T1000 (cell line): ENCODE measurements around the gene PRICKLE3.

Experiments used
- DNase-seq: peaks from one replicate; lab custom pipeline; 2025; ENCODE audit warnings: mixed read lengths; lab: John Stamatoyannopoulos, UW

PRICKLE3 gene, protein sequence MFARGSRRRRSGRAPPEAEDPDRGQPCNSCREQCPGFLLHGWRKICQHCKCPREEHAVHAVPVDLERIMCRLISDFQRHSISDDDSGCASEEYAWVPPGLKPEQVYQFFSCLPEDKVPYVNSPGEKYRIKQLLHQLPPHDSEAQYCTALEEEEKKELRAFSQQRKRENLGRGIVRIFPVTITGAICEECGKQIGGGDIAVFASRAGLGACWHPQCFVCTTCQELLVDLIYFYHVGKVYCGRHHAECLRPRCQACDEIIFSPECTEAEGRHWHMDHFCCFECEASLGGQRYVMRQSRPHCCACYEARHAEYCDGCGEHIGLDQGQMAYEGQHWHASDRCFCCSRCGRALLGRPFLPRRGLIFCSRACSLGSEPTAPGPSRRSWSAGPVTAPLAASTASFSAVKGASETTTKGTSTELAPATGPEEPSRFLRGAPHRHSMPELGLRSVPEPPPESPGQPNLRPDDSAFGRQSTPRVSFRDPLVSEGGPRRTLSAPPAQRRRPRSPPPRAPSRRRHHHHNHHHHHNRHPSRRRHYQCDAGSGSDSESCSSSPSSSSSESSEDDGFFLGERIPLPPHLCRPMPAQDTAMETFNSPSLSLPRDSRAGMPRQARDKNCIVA

DNA sequence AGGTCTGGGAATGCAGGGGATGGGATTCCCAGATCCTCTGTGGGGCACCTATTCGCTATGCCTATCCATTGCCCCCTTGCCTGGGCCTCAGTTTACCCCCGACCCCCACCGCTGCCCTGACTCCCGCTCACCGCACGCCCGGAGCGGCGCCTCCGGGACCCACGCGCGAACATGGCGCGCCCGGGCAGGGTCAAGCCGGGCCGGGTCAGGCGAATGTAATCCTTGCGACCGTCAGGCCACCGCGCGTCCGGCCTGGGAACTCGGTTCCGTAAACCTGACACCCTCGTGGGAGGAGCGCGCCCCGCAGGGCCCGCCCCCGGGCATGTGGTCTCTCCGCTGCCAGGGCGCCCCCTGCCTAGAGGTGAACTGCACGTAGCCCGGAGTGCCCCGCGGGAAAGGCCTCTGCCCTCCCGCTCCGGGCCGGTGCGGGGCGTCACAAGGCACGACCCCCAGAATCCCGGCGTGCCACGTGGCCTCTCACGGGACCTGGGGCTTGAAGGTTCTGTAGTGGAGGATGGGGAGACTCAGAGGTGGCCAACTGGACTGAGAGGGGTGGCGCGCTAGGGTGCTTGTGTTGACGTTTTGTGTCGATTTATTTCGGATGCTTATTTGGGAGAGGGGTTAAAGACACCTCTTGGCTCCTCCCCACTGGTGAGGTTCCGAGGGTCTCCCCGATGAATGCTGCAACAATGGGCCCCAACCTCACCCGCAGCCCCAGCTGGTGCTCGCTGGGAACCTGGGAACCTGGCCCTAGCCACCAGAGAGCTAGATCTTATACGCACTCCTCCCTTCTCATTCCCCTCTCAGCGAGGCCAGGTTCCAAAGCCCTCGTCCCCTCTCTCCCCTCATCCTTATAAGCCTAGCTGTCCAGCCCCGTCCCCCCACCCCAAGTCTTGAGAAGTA, at the start of gene PRICKLE3:
PRICKLE3 (minus strand) TSS at position 249 of the 903 bp plus-strand sequence; CDS start at position 173, 76 bp downstream.
- peak; percentile 51 for DNase-seq

DNA sequence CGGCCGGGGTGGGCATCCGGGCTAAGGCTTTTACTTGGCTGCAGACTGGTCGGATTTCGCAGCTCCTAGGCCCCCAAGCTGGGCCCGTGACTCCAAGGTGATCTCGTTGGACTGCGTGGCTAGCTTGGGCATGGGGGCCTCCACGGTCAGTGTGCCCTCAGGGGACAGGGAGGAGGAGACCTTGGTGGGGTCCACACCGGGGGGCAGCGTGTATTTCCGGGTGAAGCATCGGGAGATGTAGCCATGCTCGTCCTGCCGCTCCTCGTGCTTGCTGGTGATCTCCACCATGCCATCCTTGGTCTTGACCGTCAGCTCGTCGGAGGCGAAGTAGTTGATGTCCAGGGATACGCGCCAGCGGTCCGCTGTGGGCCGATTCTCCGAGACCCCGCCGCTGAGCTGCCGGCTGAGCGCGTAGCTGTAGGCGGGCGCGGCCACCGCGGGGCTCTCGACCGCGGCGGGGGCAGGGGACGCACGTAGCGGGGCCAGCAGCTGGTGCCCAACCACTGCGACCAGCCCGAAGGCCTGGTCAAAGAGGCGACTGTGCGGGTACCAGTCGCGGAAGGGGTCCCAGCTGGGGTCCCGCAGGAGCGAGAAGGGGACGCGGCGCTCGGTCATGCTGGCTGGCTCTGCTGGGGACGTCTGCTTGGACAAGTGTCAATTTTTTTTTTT, 47.8 kb upstream of the PRICKLE3 start:
- no peak for DNase-seq

DNA sequence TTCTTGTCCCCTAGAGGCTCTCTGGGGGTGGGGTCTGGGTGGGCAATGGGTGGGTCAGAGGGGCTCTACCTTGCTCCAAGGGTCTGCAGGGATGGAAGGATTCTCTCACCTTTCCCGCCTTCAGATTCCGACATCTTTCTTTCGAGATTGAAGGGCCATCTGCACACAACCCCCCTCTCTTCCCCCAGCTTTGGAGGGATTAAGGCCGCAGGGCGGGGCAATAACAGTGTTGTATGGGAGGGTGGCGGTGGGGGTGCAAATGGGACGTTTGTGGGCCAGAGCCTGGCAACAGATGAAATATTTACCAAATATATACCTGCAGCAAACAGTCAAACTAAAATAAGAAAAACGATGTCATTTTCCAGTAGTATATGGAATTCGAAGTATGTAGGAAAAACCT, 47.0 kb upstream of the PRICKLE3 start, which contains the start of gene CACNA1F:
CACNA1F (minus strand) TSS at position 165 of the 400 bp plus-strand sequence; CDS start at position 134, 31 bp downstream.
- DNase-seq: no peak

DNA sequence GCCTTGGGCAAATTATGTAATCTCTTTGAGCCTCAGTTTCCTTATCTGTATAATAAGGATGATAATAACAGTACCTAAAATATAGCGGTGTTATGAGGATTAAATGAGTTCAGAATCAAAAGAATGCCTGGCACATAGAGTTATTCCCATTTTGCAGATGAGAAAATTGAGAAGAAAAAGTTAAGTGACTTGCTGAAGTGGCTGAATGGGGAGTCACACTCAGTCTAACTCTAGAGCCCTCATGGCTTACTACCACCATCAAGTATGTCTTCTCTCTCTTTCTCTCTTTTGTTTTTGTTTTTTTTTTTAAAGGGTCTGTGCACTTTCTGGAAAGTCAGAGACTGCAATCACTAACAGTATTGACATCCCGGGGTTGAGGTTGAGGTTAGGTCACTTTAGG, 46.4 kb upstream of the PRICKLE3 start:
- DNase-seq: no peak

DNA sequence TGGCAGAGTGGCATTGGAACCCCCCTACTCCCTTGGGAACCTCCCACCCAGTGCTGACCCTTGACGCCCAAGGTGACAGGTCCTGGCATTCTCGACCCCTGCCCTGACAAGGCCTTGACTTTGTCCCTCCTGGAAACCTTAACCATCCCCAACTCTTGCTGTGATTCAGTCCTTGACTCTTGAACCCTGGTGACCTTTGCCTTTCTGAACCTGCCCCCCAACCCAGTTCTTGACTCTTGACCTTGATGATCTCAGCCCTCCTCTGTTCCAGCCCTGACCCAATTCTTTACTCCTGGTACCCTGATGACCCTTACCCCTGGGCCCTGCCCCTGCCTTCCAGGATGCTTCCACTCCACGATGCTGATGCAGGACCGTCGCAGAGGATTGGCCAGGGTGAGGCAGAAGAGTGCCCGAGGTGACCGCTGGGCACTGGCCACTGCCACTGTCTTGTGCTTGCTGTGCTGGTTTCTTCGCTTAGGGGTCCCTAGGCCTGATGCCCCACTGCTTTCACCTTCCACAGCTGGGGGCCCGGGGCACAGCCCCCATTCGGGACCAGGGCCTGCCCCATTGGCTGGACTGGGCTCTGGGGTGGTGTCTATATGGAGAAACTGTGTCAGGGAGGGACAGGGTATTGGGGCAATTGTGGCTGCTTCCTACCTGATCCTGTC, 45.3 kb upstream of the PRICKLE3 start:
- no peak for DNase-seq

DNA sequence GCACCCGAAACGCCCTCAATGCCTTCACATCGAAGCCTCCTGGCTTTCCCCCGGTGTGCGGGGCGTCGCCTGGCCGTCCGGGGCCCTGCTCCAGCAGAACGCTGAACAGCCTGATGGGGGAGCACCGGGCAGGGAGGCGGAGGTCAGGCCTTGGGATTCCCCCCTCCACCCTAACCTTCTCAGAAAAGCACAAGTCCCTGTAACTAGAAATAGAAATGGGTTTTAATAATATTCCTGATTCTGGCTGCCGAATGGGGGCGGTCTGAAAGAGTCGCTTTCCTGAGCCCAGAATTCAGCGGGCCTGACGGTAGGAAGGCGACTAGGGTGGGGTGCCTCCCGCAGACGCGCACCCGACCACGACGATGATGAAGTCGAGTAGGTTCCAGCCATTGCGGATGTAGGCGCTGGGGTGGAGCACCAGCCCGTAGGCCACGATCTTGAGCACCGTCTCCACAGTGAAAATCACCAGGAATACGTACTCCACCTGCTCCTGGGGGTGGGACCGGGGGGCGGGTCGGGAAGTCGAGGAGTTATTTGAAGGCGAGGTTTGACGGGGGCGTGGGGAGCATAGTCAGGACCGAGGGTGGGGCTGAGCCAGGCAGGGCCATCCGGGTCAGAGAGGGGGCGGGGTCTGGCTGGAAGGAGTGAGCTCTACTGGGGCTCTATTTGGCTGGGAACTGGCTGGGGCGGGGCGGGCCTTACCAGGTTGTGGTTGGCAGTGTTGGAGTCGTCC, 44.5 kb upstream of the PRICKLE3 start:
- DNase-seq: no peak

DNA sequence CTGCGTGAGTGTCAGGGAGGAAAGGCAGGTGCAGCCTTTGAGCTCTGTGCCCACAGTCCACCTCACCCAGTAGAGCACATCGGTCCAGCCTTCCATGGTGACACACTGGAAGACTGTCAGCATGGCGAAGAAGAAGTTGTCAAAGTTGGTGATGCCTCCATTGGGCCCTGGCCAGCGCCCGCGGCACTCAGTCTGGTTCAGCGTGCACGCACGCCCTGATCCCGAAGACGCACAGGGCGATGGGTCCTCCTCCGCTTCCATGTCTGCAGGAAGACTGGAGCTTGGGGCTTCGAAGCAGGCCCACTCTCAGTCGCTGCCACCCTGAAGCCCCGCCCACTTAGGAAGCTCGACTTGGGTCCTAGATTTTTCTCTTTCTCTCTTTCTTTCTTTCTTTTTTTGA, 42.0 kb upstream of the PRICKLE3 start:
- DNase-seq: no peak

DNA sequence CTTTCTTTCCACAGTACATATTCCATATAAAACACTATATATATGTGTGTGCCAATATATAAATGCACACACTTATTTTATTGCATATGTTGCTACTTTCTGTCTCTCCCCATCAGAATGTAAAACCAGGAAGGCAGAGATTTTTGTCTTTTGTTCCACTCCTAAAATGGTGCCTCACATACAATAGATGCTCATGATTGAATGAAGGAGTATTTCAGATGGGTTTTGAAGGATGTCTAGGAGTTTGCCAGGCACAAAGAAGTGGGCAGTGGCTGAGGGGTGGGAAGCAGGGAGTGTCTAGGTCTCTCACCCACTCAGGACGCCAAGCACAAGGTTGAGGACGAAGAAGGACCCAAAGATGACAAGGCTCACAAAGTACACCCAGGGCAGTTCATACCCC, 41.6 kb upstream of the PRICKLE3 start:
- DNase-seq: no peak

DNA sequence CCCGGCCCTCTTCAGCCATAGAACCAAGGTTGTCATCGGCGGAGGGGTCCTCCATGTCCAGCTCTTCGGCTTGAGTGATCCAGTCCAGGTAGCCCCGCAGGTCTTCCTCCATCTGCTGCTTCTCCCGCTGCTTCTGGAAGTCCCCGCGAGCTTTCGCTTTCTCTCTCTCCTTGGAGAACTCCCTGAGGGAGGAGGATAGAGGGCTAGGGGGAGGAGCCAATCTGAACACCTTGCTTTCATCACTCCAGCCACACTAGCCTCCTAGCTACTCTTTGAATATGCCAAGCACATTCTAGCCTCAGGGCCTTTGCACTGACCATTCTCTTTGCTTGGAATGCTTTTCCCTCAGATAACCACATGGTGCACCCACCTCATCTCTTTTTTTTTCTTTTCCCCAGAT, 40.8 kb upstream of the PRICKLE3 start:
- DNase-seq: no peak

DNA sequence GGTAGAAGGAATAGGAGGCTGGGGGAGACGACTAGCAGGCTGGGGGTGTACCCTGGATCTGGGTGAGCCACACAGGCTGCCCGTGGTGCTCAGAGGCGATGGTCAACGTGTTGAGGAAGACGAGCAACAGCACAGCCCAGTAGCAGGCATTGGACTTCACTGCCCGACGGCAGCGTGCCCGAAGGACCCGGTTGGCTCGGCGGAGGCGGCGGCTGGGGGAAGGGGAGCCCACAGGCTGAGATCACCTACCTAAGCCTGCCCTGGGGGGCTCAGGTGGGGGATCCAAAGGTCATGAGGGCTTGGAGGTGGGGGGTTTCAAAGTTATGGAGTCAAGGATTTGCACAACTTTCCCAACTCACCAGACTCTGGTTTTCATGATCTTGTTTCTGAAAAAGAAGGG, 39.7 kb upstream of the PRICKLE3 start:
- DNase-seq: no peak

DNA sequence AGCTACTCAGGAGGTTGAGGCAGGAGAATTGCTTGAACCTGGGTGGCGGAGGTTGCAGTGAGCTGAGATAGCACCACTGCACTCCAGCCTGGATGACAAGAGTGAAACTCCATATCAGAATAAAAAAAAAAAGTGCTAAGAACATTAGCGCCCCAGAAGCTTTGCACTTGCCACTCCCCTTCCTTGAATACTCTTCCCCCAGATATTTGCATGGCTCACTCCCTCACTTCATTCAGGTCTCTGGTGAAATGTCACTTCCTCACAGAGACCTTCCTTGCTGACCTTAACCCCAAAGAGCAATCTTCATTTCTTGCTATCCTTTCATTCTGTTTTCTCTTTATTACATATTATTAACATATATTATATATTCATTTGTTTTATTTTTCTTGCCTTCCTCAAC, 35.7 kb upstream of the PRICKLE3 start:
- no peak for DNase-seq

DNA sequence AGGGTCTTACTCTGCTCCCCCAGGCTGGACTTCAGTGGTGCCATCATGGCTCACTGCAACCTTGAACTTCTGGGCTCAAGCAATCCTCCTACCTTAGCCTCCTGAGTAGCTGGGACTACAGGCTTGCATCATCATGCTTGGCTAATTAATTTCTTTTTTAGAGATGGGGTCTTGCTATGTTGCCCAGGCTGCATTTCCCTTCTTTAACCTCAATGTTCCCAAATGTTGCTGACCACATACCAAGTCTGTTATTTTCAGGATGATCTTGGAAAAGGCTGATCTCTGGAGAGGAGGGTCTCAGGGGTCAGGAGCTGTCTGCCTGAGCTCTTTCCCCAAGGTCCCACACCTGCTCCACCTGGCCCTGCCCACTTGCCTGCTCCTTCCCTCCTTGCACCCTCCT, 33.9 kb upstream of the PRICKLE3 start:
- DNase-seq: no peak

DNA sequence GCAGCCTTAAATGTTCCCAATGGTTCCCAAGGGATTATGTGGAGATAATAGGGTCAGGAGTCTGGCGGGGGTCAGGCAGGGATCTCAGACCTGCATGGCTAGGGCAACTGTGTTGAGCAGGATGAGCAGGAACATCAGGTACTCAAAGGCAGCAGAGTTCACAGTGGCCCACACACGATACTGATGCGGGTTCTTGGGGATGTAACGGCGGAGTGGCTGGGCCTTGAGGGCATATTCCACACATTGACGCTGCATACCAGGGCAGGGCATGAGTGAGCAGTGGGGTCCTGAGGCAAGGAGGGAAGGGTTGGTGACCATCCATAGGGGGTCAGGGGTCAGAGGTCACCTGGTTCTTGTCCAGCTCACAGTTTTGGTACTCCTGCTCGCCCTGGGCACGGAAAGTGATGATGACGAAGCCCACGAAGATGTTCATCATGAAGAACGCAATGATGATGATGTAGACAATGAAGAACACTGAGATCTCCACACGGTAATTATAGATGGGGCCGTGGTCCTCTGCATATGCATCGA, 28.9 kb upstream of the PRICKLE3 start:
- no peak for DNase-seq

DNA sequence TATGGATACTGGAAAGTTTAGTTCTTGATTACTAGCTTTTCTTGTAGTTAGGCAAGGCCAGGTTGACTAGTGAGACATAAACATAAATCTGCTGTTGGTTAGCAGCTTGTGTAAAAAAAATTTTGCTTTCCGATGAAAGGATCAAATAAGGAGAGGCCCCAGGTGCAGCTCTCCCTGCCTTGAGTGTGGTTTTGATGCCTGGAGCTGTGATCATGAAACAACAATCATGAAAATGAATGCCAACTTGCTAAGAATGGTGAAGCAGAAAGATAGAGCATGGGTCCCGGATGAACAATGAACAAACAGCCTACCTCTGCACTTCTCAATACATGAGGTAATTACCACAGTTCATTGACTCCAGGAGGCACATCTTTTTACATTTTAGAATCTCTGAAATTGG, 28.2 kb upstream of the PRICKLE3 start:
- no peak for DNase-seq

DNA sequence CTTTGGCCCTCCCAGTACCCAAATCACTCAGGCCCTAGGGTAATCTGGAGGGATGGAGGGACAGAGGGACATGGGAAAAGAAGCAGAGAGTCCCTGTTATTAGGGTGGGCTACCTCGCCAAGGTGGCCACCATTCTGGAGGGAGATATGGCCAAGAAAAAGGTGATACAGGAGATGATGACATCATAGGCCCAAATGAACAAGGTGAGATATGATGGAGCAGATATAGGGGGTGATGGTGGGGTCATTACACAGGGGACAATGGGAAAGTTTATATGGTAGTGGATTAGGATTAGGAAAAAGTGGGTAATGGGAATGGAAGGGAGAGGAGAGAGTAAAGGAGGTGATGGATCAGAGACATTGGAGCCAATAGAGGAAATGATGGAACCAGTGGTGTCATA, 26.7 kb upstream of the PRICKLE3 start:
- DNase-seq: no peak

DNA sequence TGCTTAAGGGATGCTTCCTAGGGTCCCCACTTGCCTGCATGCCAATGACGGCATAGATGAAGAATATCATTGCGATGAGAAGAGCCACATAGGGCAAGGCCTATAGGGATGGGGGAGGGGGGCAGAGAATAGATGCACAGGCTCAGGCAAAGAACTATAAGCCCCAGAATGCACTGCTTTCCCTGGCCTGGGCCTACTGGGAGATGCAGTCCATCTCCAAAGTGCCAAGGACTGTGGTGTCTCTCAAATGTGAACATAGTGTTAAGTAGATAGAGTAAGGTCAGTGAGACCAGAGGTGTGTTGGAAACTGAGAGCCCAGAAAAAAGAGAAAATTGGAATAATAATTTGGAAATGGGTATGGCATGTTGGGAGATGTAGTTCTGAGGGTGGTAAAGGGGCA, 26.0 kb upstream of the PRICKLE3 start:
- no peak for DNase-seq

DNA sequence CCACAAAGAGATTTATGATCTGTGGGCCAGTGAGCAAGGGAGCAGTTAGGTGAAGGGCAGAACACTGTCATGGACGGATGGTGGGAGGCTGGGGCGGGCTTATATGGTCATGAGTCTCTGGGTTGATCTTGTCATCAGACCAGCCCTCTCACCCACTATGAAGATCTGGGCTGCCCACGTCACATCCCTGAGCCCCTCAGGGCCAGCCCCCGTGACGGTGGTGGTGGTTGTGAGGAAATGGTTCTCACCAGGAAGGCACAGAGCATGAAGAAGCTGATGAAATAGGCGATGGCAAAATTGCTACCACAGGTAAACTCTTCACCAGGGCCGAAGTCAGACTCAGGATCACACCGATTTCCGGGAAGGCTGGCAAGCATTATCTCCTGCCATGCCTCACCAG, 24.9 kb upstream of the PRICKLE3 start:
- no peak for DNase-seq

DNA sequence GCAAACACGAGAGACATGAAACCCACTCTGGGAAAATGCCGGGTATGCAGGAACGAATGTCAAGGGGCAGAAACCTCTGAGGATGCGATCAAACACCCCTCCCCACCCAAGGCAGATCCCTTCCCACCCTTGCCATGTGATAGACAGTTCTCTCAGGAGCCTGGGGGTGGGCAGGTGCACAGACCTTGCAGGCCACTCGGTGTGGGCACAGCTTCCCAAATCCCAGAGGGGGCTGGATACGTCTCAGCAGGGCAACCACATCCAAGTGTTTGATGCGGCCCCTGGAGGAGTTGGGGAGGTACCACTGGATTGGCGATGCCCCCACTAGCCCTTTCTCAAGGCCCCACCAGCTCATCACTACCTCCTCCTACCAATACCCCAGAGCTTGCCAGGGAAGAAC, 24.2 kb upstream of the PRICKLE3 start:
- DNase-seq: no peak

DNA sequence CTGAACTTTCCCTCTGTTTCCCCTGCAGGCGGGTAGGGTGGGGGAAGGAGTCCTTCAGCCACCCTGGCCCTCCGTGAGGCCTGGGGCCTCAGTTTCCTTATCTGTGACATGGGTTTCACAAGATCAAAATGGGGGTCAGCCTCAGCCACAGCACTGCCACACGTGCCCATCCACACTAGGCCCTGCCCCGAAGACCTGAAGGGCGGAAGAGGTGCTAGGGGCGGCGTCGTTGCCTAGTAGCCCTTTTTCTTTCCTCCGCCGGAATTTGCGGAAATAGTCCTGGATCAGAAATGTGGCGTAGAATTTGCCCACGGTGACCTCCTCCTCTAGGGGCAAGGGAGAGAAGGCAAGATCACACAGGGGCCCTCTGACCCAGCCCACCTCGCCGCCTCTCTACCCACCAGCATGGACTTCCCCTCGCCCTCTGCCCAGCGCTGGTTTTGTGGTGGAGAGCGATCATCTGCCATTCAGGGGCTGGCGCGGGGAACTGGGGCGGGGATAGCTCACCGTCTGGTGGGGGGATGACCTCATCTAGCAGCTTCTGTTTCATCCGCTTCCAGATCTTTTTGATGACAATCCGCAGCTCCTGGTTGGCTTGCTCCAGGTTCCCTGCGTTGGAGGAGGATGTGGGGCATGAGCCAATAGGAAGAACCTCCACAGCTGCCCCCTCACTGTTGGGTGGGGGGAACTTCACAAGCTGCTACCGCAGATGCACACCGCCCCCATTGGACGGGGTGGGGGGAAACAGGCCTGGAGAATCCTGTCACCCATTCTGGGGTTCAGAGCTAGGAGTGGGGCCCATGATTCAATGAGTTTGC, 23.5 kb upstream of the PRICKLE3 start:
- DNase-seq: no peak

DNA sequence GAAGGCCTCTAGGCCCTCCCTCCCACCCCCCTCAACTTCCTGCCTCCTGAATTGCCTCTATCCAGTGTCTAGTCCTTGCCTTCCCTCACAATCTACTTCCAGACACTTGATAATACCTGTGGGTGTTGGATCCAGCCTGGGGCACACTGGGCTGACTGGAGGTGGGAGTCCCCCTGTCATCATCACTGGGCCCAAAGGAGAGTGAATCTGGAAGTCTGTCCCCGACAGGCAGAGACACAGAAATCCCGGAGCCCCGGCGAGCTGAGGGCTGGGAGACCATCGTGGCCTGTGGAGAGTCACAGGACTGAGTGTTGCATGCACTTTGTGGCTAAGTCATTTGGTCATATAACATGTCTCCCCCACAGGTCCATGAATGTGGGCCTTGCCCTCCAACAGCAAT, 22.2 kb upstream of the PRICKLE3 start:
- no peak for DNase-seq
